ENCODE measurements around the gene SPATA6. TPM values are rescaled to one million over a fixed set of nuclear protein-coding genes. Genes with fewer than 3 reads are reported as not detected.
"Not testable (repeated sequence)": the region's sequence is repeated elsewhere in the genome, so short reads cannot be mapped to it uniquely, and the experiment has no call there.

SPATA6 gene
- total RNA-seq, 2 experiments from 2014 or later = 0.70 to 1.1 TPM

GRCh38 chr1:48292706-48293105, 179.3 kb downstream of the SPATA6 start:
- H3K4me3 Mint-ChIP-seq = no peak overlapping the region
- H3K4me1 Mint-ChIP-seq = no peaks in the 10 kb centered on the region
- no peak overlapping the region for H3K27ac Mint-ChIP-seq
- ATAC-seq (no peak), DNase-seq (no peak)
- H3K27me3 Mint-ChIP-seq = no peaks in the 10 kb centered on the region
- H3K36me3 Mint-ChIP-seq = no peaks in the 10 kb centered on the region
- CTCF ChIA-PET = no interaction called here
- no peaks in the 10 kb centered on the region for H3K9me3 Mint-ChIP-seq (ENCODE audit: low read depth)

GRCh38 chr1:48291421-48291820, 180.6 kb downstream of the SPATA6 start:
- no peak overlapping the region for H3K27ac Mint-ChIP-seq
- H3K4me1 Mint-ChIP-seq = no peaks in the 10 kb centered on the region

GRCh38 chr1:48285525-48285924, 186.5 kb downstream of the SPATA6 start:
- no peak overlapping the region for H3K27ac Mint-ChIP-seq
- ATAC-seq (no peak), DNase-seq (no peak)
- H3K4me1 Mint-ChIP-seq = no peaks in the 10 kb centered on the region
- no peak overlapping the region for H3K4me3 Mint-ChIP-seq
- H3K36me3 Mint-ChIP-seq = no peaks in the 10 kb centered on the region
- CTCF ChIA-PET = no interaction called here
- H3K27me3 Mint-ChIP-seq = no peaks in the 10 kb centered on the region
- H3K9me3 Mint-ChIP-seq (ENCODE audit: low read depth) = no peaks in the 10 kb centered on the region

More at GRCh38 chr1:48291421-48291820, 180.6 kb downstream of the SPATA6 start:
- CTCF ChIA-PET = no interaction called here
- Mint-ChIP-seq H3K36me3 (no peaks in the 10 kb centered on the region), H3K9me3 (ENCODE audit: low read depth) (no peaks in the 10 kb centered on the region), H3K27me3 (no peaks in the 10 kb centered on the region), H3K4me3 (no peak overlapping the region)
- DNase-seq (no peak), ATAC-seq (no peak)

DNA sequence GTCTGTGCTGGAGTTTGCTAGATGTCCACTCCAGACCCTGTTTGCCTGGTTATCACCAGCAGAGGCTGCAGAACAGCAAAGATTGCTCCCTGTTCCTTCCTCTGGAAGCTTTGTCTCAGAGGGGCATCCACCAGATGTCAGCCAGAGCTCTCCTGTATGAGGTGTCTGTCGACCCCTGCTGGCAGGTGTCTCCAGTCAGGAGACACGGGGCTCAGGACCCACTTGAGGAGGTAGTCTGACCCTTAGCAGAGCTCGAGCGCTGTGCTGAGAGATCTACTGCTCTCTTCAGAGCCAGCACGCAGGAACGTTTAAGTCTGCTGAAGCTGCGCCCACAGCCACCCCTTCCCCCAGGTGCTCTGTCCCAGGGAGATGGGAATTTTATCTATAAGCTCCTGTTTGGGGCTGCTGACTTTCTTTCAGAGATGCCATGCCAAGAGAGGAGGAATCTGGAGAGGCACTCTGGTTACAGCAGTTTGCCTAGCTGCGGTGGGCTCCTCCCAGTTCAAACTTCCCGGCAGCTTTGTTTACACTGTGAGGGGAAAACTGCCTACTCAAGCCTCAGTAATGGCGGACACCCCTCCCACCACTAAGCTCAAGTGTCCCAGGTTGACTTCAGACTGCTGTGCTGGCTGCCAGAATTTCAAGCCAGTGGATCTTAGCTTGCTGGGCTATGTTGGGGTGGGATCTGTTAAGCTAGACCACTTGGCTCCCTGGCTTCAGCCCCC, 187.1 kb downstream of the SPATA6 start:
- DNase-seq; ATAC-seq; H3K9me3 Mint-ChIP-seq (ENCODE audit: low read depth); H3K36me3 Mint-ChIP-seq; H3K27ac Mint-ChIP-seq; CTCF ChIA-PET; H3K4me3 Mint-ChIP-seq; H3K27me3 Mint-ChIP-seq; H3K4me1 Mint-ChIP-seq: not testable (repeated sequence)

DNA sequence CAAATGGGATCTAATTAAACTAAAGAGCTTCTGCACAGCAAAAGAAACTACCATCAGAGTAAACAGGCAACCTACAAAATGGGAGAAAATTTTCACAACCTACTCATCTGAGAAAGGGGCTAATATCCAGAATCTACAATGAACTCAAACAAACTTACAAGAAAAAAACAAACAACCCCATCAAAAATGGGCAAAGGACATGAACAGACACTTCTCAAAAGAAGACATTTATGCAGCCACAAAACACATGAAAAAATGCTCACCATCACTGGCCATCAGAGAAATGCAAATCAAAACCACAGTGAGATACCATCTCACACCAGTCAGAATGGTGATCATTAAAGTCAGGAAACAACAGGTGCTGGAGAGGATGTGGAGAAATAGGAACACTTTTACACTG, 189.7 kb downstream of the SPATA6 start:
- CTCF ChIA-PET; H3K27me3 Mint-ChIP-seq; H3K27ac Mint-ChIP-seq; H3K4me1 Mint-ChIP-seq; DNase-seq; ATAC-seq; H3K36me3 Mint-ChIP-seq; H3K4me3 Mint-ChIP-seq; H3K9me3 Mint-ChIP-seq (ENCODE audit: low read depth): not testable (repeated sequence)

DNA sequence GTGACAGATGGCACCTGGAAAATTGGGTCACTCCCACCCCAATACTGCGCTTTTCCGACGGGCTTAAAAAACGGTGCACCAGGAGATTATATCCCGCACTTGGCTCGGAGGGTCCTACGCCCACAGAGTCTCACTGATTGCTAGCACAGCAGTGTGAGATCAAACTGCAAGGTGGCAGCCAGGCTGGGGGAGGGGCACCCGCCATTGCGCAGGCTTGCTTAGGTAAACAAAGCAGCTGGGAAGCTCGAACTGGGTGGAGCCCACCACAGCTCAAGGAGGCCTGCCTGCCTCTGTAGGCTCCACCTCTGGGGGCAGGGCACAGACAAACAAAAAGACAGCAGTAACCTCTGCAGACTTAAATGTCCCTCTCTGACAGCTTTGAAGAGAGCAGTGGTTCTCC, 194.6 kb downstream of the SPATA6 start:
- DNase-seq; H3K4me1 Mint-ChIP-seq; CTCF ChIA-PET; ATAC-seq; H3K36me3 Mint-ChIP-seq; H3K27me3 Mint-ChIP-seq; H3K27ac Mint-ChIP-seq; H3K4me3 Mint-ChIP-seq; H3K9me3 Mint-ChIP-seq (ENCODE audit: low read depth): not testable (repeated sequence)

- Mint-ChIP-seq H3K36me3 (no peaks in the 10 kb centered on the region), H3K9me3 (ENCODE audit: low read depth) (no peaks in the 10 kb centered on the region), H3K4me3 (no peak overlapping the region), H3K27me3 (peaks cover 5% of the 10 kb centered on the region), H3K4me1 (no peaks in the 10 kb centered on the region), H3K27ac (no peak overlapping the region)
- DNase-seq (no peak), ATAC-seq (no peak)
- CTCF ChIA-PET = no interaction called here
These were observed 205.4 kb downstream of the SPATA6 start for GRCh38 chr1:48266576-48266975.

DNA sequence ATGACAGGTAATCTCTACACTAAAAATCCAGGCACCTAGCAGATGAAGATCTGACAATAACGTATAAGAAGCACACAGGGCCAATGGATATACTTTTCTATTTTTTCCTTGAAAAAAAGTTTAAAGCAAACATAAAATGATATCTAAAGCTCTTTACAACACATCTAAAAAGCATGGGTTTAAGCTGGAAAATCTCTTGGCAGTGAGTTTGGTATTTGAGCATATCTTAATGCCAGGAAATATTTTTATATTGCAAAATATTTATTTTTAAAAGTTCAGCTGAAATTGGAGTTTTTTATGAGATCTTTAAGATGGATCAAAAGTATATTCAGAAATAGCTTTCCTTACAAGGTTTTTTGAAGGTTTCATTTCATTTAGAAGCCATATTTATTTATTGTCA, 209.0 kb downstream of the SPATA6 start:
- Mint-ChIP-seq H3K4me1 (no peaks in the 10 kb centered on the region), H3K4me3 (no peak overlapping the region), H3K36me3 (no peaks in the 10 kb centered on the region), H3K9me3 (ENCODE audit: low read depth) (no peaks in the 10 kb centered on the region), H3K27me3 (peaks cover 7% of the 10 kb centered on the region), H3K27ac (no peak overlapping the region)
- CTCF ChIA-PET = no interaction called here
- DNase-seq (no peak), ATAC-seq (no peak)

DNA sequence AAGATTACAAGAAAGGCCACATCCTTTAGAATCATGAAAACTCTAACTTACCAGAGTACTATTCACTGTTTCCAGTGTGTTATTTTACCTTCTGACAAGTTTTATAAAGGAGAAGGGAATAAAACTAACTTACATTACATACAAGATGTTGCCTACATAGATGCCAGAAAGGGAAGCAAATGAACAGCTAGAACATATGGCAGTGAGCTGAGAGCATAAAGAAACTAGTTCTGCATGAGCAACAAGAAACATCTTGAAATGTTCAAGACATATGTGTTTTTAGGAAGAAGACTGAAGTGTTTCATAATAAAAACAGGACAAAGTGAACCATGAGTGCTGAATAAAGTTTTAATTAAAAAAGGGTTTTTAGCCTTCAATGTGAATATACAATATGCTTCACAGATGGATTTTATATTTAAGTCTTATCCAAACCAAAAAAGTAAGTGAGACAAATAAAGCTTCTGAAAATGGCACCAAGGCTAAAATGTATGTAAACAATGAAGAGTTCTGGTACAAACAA, 210.1 kb downstream of the SPATA6 start:
- CTCF ChIA-PET = no interaction called here
- no peaks in the 10 kb centered on the region for H3K9me3 Mint-ChIP-seq (ENCODE audit: low read depth)
- DNase-seq (no peak), ATAC-seq (no peak)
- H3K27me3 Mint-ChIP-seq = peaks cover 7% of the 10 kb centered on the region
- no peak overlapping the region for H3K4me3 Mint-ChIP-seq
- H3K27ac Mint-ChIP-seq = no peak overlapping the region
- no peaks in the 10 kb centered on the region for H3K4me1 Mint-ChIP-seq
- no peaks in the 10 kb centered on the region for H3K36me3 Mint-ChIP-seq

- CTCF ChIA-PET = no interaction called here
- DNase-seq (no peak), ATAC-seq (no peak)
- Mint-ChIP-seq H3K9me3 (ENCODE audit: low read depth) (no peaks in the 10 kb centered on the region), H3K4me3 (no peak overlapping the region), H3K27me3 (peaks cover 16% of the 10 kb centered on the region), H3K27ac (no peak overlapping the region), H3K4me1 (no peaks in the 10 kb centered on the region), H3K36me3 (no peaks in the 10 kb centered on the region)
These were observed 213.9 kb downstream of the SPATA6 start for GRCh38 chr1:48258106-48258505.

GRCh38 chr1:48254254-48254653, 217.8 kb downstream of the SPATA6 start:
- no peaks in the 10 kb centered on the region for H3K9me3 Mint-ChIP-seq (ENCODE audit: low read depth)
- H3K27ac Mint-ChIP-seq = no peak overlapping the region
- H3K4me1 Mint-ChIP-seq = peaks cover 2% of the 10 kb centered on the region
- DNase-seq (no peak), ATAC-seq (no peak)
- H3K36me3 Mint-ChIP-seq = no peaks in the 10 kb centered on the region
- H3K27me3 Mint-ChIP-seq = peaks cover 10% of the 10 kb centered on the region
- H3K4me3 Mint-ChIP-seq = no peak overlapping the region
- CTCF ChIA-PET = no interaction called here

GRCh38 chr1:48251821-48252220, 220.2 kb downstream of the SPATA6 start:
- Mint-ChIP-seq H3K36me3 (no peaks in the 10 kb centered on the region), H3K9me3 (ENCODE audit: low read depth) (no peaks in the 10 kb centered on the region), H3K27ac (no peak overlapping the region), H3K4me1 (peaks cover 2% of the 10 kb centered on the region), H3K27me3 (peaks cover 10% of the 10 kb centered on the region), H3K4me3 (no peak overlapping the region)
- DNase-seq (no peak), ATAC-seq (no peak)
- CTCF ChIA-PET = no interaction called here

- Mint-ChIP-seq H3K9me3 (ENCODE audit: low read depth) (no peaks in the 10 kb centered on the region), H3K4me1 (peaks cover 2% of the 10 kb centered on the region), H3K36me3 (no peaks in the 10 kb centered on the region), H3K27ac (no peak overlapping the region), H3K27me3 (peaks cover 10% of the 10 kb centered on the region), H3K4me3 (no peak overlapping the region)
- CTCF ChIA-PET = no interaction called here
- DNase-seq = no peak
- ATAC-seq = no peak
These were observed 220.7 kb downstream of the SPATA6 start for GRCh38 chr1:48251323-48251722.

- Mint-ChIP-seq H3K36me3 (no peaks in the 10 kb centered on the region), H3K27me3 (peaks cover 4% of the 10 kb centered on the region), H3K4me3 (no peak overlapping the region), H3K27ac (no peak overlapping the region), H3K4me1 (peaks cover 2% of the 10 kb centered on the region), H3K9me3 (ENCODE audit: low read depth) (no peaks in the 10 kb centered on the region)
- DNase-seq = no peak
- CTCF ChIA-PET = no interaction called here
- ATAC-seq = no peak
These were observed 221.4 kb downstream of the SPATA6 start for GRCh38 chr1:48250572-48250971.

DNA sequence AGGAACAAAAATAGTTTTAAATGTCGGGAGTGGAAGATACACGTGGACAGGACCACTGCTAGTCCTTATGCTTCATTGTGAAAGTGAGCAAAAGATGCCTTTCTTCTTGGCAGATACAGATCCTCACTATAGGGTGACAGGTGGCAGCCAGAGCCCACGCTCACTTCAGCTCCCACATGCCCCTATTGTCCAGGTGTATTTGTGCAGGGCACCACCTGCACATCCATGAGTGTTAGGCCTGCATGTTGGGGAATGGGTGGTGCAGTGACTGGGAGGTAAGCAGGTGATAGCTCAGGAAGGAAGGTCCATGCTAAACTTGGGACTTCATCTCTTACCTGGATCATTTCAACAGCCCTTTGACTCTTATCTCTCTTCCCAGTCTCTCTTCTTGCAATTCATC, 222.1 kb downstream of the SPATA6 start:
- Mint-ChIP-seq H3K27ac (no peak overlapping the region), H3K4me3 (no peak overlapping the region)

More for the DNA sequence above, 222.1 kb downstream of the SPATA6 start:
- no peak for DNase-seq
- Mint-ChIP-seq H3K9me3 (ENCODE audit: low read depth) (no peaks in the 10 kb centered on the region), H3K27me3 (no peaks in the 10 kb centered on the region), H3K36me3 (no peaks in the 10 kb centered on the region), H3K4me1 (peaks cover 2% of the 10 kb centered on the region)
- no peak for ATAC-seq
- CTCF ChIA-PET = no interaction called here
